Ishikawa (cell line): ENCODE measurements around the gene PTGFRN.

ENCODE experiments used
- CEBPB ChIP-seq: IDR thresholded peaks from 2 replicates; pipeline ENCODE4 v1.6.1; 2012
- CREB1 ChIP-seq: IDR thresholded peaks from 2 replicates; pipeline ENCODE4 v1.6.1; 2012; ENCODE audit warnings: low read depth
- EGR1 ChIP-seq: IDR thresholded peaks from 2 replicates; pipeline ENCODE4 v1.6.1; 2012
- EP300 ChIP-seq: IDR thresholded peaks from 2 replicates; pipeline ENCODE4 v1.6.1; 2012; ENCODE audit warnings: borderline replicate concordance
- FOXM1 ChIP-seq: IDR thresholded peaks from 2 replicates; pipeline ENCODE4 v1.6.1; 2012; ENCODE audit warnings: low read depth, borderline replicate concordance
- NFIC ChIP-seq: IDR thresholded peaks from 2 replicates; pipeline ENCODE4 v1.6.1; 2012
- RAD21 ChIP-seq: IDR thresholded peaks from 2 replicates; pipeline ENCODE4 v1.6.1; 2012; ENCODE audit warnings: low read depth
- TAF1 ChIP-seq: IDR thresholded peaks from 2 replicates; pipeline ENCODE4 v1.6.1; 2012; ENCODE audit warnings: low read depth, mild to moderate bottlenecking
- TCF12 ChIP-seq: IDR thresholded peaks from 2 replicates; pipeline ENCODE4 v1.6.1; 2012; ENCODE audit warnings: low read depth
- TEAD4 ChIP-seq: IDR thresholded peaks from 2 replicates; pipeline ENCODE4 v1.6.1; 2012
- YY1 ChIP-seq: IDR thresholded peaks from 2 replicates; pipeline ENCODE4 v1.6.1; 2012; ENCODE audit warnings: low read depth
- ZBTB7A ChIP-seq: IDR thresholded peaks from 2 replicates; pipeline ENCODE4 v1.6.1; 2012; ENCODE audit warnings: low read depth
- TF ChIP-seq, protein P1 (sequence below): IDR thresholded peaks from 2 replicates; pipeline ENCODE4 v1.6.1; 2012
- TF ChIP-seq, protein P2 (sequence below): IDR thresholded peaks from 2 replicates; pipeline ENCODE4 v1.6.1; 2012; ENCODE audit warnings: low read depth, mild to moderate bottlenecking
- TF ChIP-seq, protein P3 (sequence below): IDR thresholded peaks from 2 replicates; pipeline ENCODE4 v1.6.1; 2012

PTGFRN gene

DNA sequence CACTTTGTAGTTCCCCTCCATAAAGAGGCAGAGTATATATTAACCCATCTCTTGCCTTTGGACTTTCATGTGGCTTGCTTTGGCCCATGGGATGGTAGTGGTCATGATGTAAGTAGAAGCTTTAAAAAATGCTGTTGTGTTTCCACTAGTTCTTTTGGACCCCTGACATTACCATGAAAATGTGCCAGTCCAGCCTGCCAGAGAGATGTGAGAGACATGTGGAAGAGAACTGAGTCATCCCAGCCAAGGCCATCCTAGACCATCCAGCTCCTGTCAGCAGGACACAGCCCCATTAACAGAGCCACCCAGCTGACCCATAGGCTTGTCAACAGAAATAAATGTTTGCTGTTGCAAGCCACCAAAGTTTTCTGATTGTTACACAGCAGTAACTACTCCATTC is 87.9 kb downstream of the PTGFRN start:
- TF ChIP-seq EP300 (no peak), TEAD4 (no peak), RAD21 (no peak), NFIC (no peak), FOXM1 (no peak), ZBTB7A (no peak), TCF12 (no peak), EGR1 (no peak), CEBPB (no peak), TAF1 (no peak), CREB1 (no peak), YY1 (no peak)
- TF ChIP-seq, protein P1, sequence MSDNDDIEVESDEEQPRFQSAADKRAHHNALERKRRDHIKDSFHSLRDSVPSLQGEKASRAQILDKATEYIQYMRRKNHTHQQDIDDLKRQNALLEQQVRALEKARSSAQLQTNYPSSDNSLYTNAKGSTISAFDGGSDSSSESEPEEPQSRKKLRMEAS: no peak
- TF ChIP-seq, protein P2, sequence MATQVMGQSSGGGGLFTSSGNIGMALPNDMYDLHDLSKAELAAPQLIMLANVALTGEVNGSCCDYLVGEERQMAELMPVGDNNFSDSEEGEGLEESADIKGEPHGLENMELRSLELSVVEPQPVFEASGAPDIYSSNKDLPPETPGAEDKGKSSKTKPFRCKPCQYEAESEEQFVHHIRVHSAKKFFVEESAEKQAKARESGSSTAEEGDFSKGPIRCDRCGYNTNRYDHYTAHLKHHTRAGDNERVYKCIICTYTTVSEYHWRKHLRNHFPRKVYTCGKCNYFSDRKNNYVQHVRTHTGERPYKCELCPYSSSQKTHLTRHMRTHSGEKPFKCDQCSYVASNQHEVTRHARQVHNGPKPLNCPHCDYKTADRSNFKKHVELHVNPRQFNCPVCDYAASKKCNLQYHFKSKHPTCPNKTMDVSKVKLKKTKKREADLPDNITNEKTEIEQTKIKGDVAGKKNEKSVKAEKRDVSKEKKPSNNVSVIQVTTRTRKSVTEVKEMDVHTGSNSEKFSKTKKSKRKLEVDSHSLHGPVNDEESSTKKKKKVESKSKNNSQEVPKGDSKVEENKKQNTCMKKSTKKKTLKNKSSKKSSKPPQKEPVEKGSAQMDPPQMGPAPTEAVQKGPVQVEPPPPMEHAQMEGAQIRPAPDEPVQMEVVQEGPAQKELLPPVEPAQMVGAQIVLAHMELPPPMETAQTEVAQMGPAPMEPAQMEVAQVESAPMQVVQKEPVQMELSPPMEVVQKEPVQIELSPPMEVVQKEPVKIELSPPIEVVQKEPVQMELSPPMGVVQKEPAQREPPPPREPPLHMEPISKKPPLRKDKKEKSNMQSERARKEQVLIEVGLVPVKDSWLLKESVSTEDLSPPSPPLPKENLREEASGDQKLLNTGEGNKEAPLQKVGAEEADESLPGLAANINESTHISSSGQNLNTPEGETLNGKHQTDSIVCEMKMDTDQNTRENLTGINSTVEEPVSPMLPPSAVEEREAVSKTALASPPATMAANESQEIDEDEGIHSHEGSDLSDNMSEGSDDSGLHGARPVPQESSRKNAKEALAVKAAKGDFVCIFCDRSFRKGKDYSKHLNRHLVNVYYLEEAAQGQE: no peak
- TF ChIP-seq, protein P3, sequence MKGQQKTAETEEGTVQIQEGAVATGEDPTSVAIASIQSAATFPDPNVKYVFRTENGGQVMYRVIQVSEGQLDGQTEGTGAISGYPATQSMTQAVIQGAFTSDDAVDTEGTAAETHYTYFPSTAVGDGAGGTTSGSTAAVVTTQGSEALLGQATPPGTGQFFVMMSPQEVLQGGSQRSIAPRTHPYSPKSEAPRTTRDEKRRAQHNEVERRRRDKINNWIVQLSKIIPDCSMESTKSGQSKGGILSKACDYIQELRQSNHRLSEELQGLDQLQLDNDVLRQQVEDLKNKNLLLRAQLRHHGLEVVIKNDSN: no peak

DNA sequence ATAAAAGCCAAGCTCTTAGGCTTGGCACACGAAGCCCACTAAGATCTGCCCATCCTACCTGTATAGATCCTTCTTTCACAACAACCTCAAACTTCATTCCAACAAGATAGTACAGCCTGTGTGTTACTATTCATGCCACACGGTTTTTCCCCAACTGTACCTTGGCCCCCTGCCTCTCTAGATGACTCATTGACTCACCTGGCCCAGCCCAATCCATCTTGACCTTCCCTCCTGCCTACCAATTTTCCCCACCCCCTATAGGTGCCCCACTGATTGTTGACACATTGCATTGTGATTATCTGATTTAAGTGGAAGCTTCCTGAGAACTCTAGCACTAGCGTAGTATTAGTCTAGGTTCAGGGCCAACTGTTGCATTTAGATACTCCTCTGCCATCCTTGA is 89.9 kb downstream of the PTGFRN start:
- TF ChIP-seq NFIC: no peak

DNA sequence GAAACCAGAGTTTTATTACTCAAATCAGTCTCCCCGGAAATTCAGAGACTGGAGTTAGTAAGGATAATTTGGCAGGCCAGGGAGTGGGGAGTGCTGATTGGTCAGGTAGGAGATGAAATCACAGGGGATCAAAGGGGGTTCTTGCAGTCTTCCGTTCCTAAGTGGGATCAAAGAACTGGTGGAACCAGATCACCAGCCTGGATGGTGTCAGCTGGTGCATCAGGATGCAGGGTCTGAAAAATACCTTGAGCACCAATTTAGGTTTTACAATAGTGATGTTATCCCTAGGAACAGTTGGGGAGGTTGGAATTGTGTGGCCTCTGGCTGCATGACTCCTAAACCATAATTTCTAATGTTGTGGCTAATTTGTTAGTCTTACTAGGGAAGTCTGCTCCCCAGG is 90.4 kb downstream of the PTGFRN start:
- TF ChIP-seq ZBTB7A: no peak
- no peak for TF ChIP-seq EGR1
- no peak for TF ChIP-seq TCF12
- TF ChIP-seq, protein P1: no peak
- no peak for TF ChIP-seq RAD21
- TF ChIP-seq TAF1: no peak
- no peak for TF ChIP-seq YY1
- no peak for TF ChIP-seq CREB1
- TF ChIP-seq FOXM1: no peak
- TF ChIP-seq TEAD4: no peak
- TF ChIP-seq, protein P2: no peak
- no peak for TF ChIP-seq EP300
- no peak for TF ChIP-seq CEBPB
- no peak for TF ChIP-seq NFIC
- TF ChIP-seq, protein P3: no peak

DNA sequence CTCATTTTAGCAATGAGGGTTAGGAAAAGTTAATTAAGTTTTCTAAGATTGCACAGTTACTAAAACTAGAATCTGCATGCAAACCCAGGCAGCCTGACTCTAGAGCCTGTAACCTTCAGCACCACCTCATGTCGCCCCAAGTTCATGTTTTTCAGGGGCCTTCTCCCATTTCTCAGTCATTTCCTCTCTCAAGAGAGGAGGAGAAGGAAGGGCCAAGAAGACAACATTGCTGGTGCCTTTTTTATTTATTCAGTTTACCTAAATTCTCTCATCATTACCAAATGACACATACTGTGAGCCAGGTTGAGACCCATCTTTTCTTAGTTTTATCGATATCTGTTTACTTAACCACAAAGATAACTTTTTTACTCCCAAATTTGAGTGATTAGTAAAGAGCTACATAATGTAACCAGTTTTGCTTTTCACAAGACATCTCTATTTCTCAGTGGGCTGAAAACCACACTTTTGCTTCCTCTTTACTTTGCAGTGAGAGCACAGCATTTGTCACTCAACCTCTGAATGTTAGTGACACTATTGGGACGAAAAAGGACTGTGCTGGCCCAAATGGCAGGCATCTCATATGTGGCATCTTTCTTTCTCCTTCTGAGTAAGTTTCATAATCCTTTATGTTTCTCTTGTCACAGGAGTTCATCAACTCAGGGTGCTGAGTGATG is 91.7 kb downstream of the PTGFRN start, which contains the start of gene CD101:
Gene CD101, plus strand, starts transcription at position 507 of the 674 bp plus-strand sequence. Its CDS starts 58 bp downstream, at position 565.
- TF ChIP-seq ZBTB7A (no peak), CEBPB (no peak), EP300 (no peak), TCF12 (no peak), TAF1 (no peak), TEAD4 (no peak), FOXM1 (no peak), NFIC (no peak), RAD21 (no peak), CREB1 (no peak), EGR1 (no peak), YY1 (no peak)
- TF ChIP-seq, protein P3: no peak
- TF ChIP-seq, protein P2: no peak
- TF ChIP-seq, protein P1: no peak
